H1 (cell line): ENCODE measurements around the gene DHRS4. TPM values are rescaled to one million over a fixed set of nuclear protein-coding genes. Genes with fewer than 3 reads are reported as not detected.

Experiments
- CTCF ChIA-PET: fragments of 300-600 bp; sonication (Branson Sonifier 250); formaldehyde crosslinking; loops from one replicate; lab custom pipeline; 2021; ENCODE audit not compliant: partially characterized antibody; lab: Charles Lee
- POLR2A ChIA-PET: fragments of 300-600 bp; sonication (Branson Sonifier 250); formaldehyde crosslinking; loops from one replicate; lab custom pipeline; 2021; ENCODE audit warnings: inconsistent platforms; ENCODE audit not compliant: partially characterized antibody; lab: Charles Lee
- DNase-seq, 2 experiments: peaks; one replicate each; pipeline versions ENCODE4 v3.0.0 to v3.0.0-alpha.2; 2010 to 2022; ENCODE audit warnings: low spot score in 2 of 2, low read depth in 1 of 2, mixed read lengths in 1 of 2
- FAIRE-seq: peaks from 2 replicates; lab custom pipeline; 2011; peaks lifted over from hg19 to GRCh38; lab: Jason Lieb, UNC
- H2AFZ ChIP-seq: 2 replicates; pipeline ENCODE4 v1.8.1; 2012; ENCODE audit warnings: low read length, inconsistent platforms
- H2AK5ac ChIP-seq: 2 replicates; pipeline ENCODE4 v1.6.1; 2013; ENCODE audit warnings: low read depth, low read length
- H2BK120ac ChIP-seq: replicated peaks from 2 replicates; pipeline ENCODE3; 2013; ENCODE audit warnings: low read depth, low read length, inconsistent platforms
- H2BK12ac ChIP-seq: 2 replicates; pipeline ENCODE4 v1.6.1; 2013; ENCODE audit warnings: low read depth, low read length
- H2BK15ac ChIP-seq: 2 replicates; pipeline ENCODE4 v1.6.1; 2013; ENCODE audit warnings: low read length
- H2BK20ac ChIP-seq: 2 replicates; pipeline ENCODE4 v1.6.1; 2013; ENCODE audit warnings: low read length
- H2BK5ac ChIP-seq: 2 replicates; pipeline ENCODE4 v1.6.1; 2013; ENCODE audit warnings: low read depth, low read length
- H3K14ac ChIP-seq: 2 replicates; pipeline ENCODE4 v1.6.1; 2013; ENCODE audit warnings: inconsistent platforms; ENCODE audit not compliant: insufficient read length
- H3K18ac ChIP-seq: 2 replicates; pipeline ENCODE4 v1.6.1; 2013; ENCODE audit warnings: low read length; ENCODE audit errors: extremely low read depth
- H3K23ac ChIP-seq: 2 replicates; pipeline ENCODE4 v1.6.1; 2013; ENCODE audit warnings: inconsistent platforms; ENCODE audit not compliant: insufficient read length
- H3K23me2 ChIP-seq: 2 replicates; pipeline ENCODE4 v1.6.1; 2013; ENCODE audit warnings: low read depth, low read length
- H3K27ac ChIP-seq: 2 replicates; pipeline ENCODE4 v1.6.1; 2011; ENCODE audit warnings: low read depth, low read length, inconsistent platforms
- H3K27me3 ChIP-seq, 4 experiments: replicated peaks in 1 of 4; 1 replicate in 1 of 4; 2 replicates in 3 of 4; pipeline versions ENCODE4 v1.6.1 to v1.8.1; 2011 to 2013; ENCODE audit warnings: low read length in 3 of 4, mild to moderate bottlenecking in 3 of 4, inconsistent platforms in 2 of 4, mixed read lengths in 2 of 4, moderate library complexity in 1 of 4; ENCODE audit not compliant: control insufficient read depth in 3 of 4, insufficient read depth in 3 of 4; ENCODE audit errors: extremely low read depth in 1 of 4
- H3K36me3 ChIP-seq, 4 experiments: 2 replicates each; pipeline versions ENCODE4 v1.6.1 to v1.8.1; 2011 to 2013; ENCODE audit warnings: mild to moderate bottlenecking in 4 of 4, low read length in 3 of 4, moderate library complexity in 2 of 4, control low read depth in 1 of 4, inconsistent platforms in 1 of 4; ENCODE audit not compliant: insufficient read depth in 4 of 4, control insufficient read depth in 2 of 4
- H3K4ac ChIP-seq: replicated peaks from 2 replicates; pipeline ENCODE3; 2013; ENCODE audit warnings: low read length, low read depth, mixed read lengths, inconsistent platforms; ENCODE audit not compliant: insufficient read length
- H3K4me1 ChIP-seq, 4 experiments: replicated peaks in 1 of 4; 1 replicate in 1 of 4; 2 replicates in 3 of 4; pipeline versions ENCODE4 v1.6.1 to v1.8.1; 2011 to 2013; ENCODE audit warnings: low read length in 3 of 4, inconsistent platforms in 2 of 4, mixed read lengths in 1 of 4; ENCODE audit not compliant: insufficient read depth in 4 of 4, control insufficient read depth in 3 of 4
- H3K4me2 ChIP-seq, 2 experiments: 2 replicates each; pipeline versions ENCODE4 v1.6.1 to v1.8.1; 2011 to 2013; ENCODE audit warnings: low read depth in 2 of 2, low read length in 2 of 2, control low read depth in 1 of 2, inconsistent platforms in 1 of 2, mild to moderate bottlenecking in 1 of 2; ENCODE audit not compliant: insufficient read depth in 1 of 2
- H3K4me3 ChIP-seq, 4 experiments: fragments of 200-600, 300-600 bp in 1 of 4; sonication (generic), shearing (Covaris generic), sonication (Bioruptor Twin) in 1 of 4; 2 replicates each; pipeline versions ENCODE4 v1.5.1 to v1.8.1; 2011 to 2016; ENCODE audit warnings: low read length in 4 of 4, low read depth in 3 of 4, control low read depth in 2 of 4, inconsistent platforms in 2 of 4, mild to moderate bottlenecking in 2 of 4, mixed read lengths in 1 of 4, moderate library complexity in 1 of 4; ENCODE audit not compliant: insufficient read depth in 2 of 4; ENCODE audit errors: extremely low read depth in 1 of 4
- H3K56ac ChIP-seq: replicated peaks from 2 replicates; pipeline ENCODE3; 2013; ENCODE audit warnings: low read depth, mild to moderate bottlenecking, mixed read lengths, low read length, inconsistent platforms; ENCODE audit not compliant: insufficient read length
- H3K79me1 ChIP-seq: 2 replicates; pipeline ENCODE4 v1.6.1; 2013; ENCODE audit warnings: low read depth, low read length, control low read depth
- H3K79me2 ChIP-seq, 2 experiments: 2 replicates each; pipeline versions ENCODE4 v1.6.1 to v1.8.1; 2012 to 2013; ENCODE audit warnings: low read length in 2 of 2, mild to moderate bottlenecking in 2 of 2, inconsistent platforms in 1 of 2; ENCODE audit not compliant: insufficient read depth in 2 of 2, control insufficient read depth in 1 of 2
- H3K9ac ChIP-seq, 4 experiments: replicated peaks in 1 of 4; 1 replicate in 1 of 4; 2 replicates in 3 of 4; pipeline versions ENCODE4 v1.6.1 to v1.8.1; 2011 to 2013; ENCODE audit warnings: low read depth in 3 of 4, low read length in 3 of 4, control low read depth in 2 of 4, mild to moderate bottlenecking in 2 of 4, moderate library complexity in 2 of 4, inconsistent platforms in 1 of 4; ENCODE audit errors: extremely low read depth in 1 of 4
- H3K9me3 ChIP-seq, 2 experiments: 2 replicates each; pipeline versions ENCODE4 v1.6.1 to v1.8.1; 2012 to 2013; ENCODE audit warnings: mild to moderate bottlenecking in 2 of 2, moderate library complexity in 2 of 2, control low read depth in 1 of 2, inconsistent platforms in 1 of 2, low read depth in 1 of 2, low read length in 1 of 2, mixed read lengths in 1 of 2; ENCODE audit not compliant: insufficient read depth in 2 of 2
- H4K20me1 ChIP-seq, 2 experiments: replicated peaks in 1 of 2; 2 replicates each; pipeline versions ENCODE3 to v1.8.1; 2011 to 2013; ENCODE audit warnings: inconsistent platforms in 2 of 2, low read length in 2 of 2, mild to moderate bottlenecking in 1 of 2; ENCODE audit not compliant: insufficient read depth in 2 of 2, control insufficient read depth in 1 of 2
- H4K5ac ChIP-seq: 2 replicates; pipeline ENCODE4 v1.6.1; 2013; ENCODE audit warnings: low read length, low read depth, mixed read lengths, inconsistent platforms; ENCODE audit not compliant: insufficient read length
- H4K8ac ChIP-seq: 2 replicates; pipeline ENCODE4 v1.8.0; 2013; ENCODE audit warnings: mild to moderate bottlenecking, moderate library complexity, low read length, inconsistent platforms; ENCODE audit not compliant: insufficient read depth; ENCODE audit errors: extremely low read depth
- H4K91ac ChIP-seq: replicated peaks from 2 replicates; pipeline ENCODE3; 2013; ENCODE audit warnings: low read length, mixed read lengths, inconsistent platforms; ENCODE audit not compliant: insufficient read length
- SIX5 ChIP-seq: IDR thresholded peaks from 2 replicates; pipeline ENCODE4 v1.6.1; 2011; ENCODE audit warnings: mild to moderate bottlenecking, low read depth, low read length
- USF2 ChIP-seq: IDR thresholded peaks from 2 replicates; pipeline ENCODE4 v1.6.1; 2011; ENCODE audit warnings: low read length, improper control_type of control experiment
- WGBS, 2 experiments: shearing (Covaris generic) in 1 of 2; methylation state at CpG; one replicate each; pipeline versions ENCODE4 v1.1.6 to v1.1.7; 2013 to 2015; ENCODE audit warnings: low lambda C conversion rate in 2 of 2, mixed read lengths in 2 of 2, inconsistent platforms in 1 of 2, low coverage in 1 of 2, missing lambda C conversion rate in 1 of 2; ENCODE audit not compliant: insufficient replicate concordance in 2 of 2, insufficient coverage in 1 of 2, insufficient read length in 1 of 2; ENCODE audit errors: extremely low coverage in 1 of 2, missing lambda C conversion rate in 1 of 2; 5-methylcytosine and 5-hydroxymethylcytosine counted together
- polyA plus RNA-seq, 7 experiments: library from polyadenylated mRNA; depleted of rRNA in 3 of 7; stranded (reverse) in 5 of 7; unstranded in 2 of 7; fragments of >200 nt in 5 of 7; fragments of 200-250 nt in 2 of 7; gene quantifications; 1 replicate in 5 of 7; 2 replicates in 1 of 7; 4 replicates in 1 of 7; pipeline versions ENCODE4 v1.2.1 to v1.2.3, GENCODE V29; 2011 to 2013; ENCODE audit warnings: missing spikeins in 2 of 7, mixed read lengths in 2 of 7
- total RNA-seq: library from RNA; stranded (reverse); fragmentation: NEBNext Ultra II Directional; extraction: Animal tissue kit (Norgen Biotek cat#: 25700); gene quantifications from 2 replicates; pipeline ENCODE4 v1.2.1, GENCODE V29; 2021
- TF ChIP-seq, protein P1 (sequence below): IDR thresholded peaks from 2 replicates; pipeline ENCODE4 v1.6.1; 2011; ENCODE audit warnings: low read depth, mild to moderate bottlenecking, low read length; ENCODE audit not compliant: insufficient read depth

DHRS4 gene
- total and polyA plus RNA-seq, 2 of the 8 experiments (the other 6 are each of a cell fraction or from before 2014, with no cell fraction given): 11.7 to 16.2 TPM

DNA sequence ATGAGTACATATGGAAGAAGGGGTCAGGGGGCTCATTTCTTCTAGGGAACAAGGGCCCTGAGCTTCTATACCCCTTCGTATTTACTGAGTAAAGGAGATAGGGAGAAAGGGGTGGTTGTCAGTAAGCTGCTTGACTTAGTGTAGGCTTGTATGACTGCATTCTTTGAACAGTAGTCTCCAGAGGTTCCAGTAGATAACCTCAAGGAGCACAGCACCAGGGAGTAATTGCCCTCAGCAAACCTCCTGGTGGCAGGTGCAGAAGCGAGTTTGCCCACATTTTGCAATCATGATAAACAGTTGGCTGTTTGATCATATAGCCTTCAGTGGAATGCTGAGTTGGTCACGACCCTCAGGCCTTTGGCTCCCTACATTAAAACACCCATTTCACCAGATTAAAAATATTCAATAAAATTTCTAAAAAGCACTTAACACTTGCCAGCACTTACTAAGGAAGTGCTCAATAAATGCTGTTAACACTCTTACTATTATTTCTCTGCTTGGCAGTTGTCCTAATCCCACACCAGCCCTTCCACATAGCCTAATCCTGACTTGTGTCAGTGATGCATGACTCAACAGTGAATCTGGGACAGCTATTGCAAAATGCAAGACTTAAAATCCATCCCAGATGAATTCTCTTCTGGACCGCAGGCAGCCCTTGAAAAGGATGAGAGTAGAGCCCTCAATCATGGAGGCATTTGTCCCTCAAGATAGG is 31.5 kb downstream of the DHRS4 start:
- Histone ChIP-seq H3K27ac (no peak overlapping the region), H3K4ac (no peak overlapping the region), H2AK5ac (no peak overlapping the region), H4K8ac (no peak overlapping the region), H3K14ac (no peak overlapping the region), H3K56ac (no peak overlapping the region), H3K23me2 (no peaks in the 10 kb centered on the region; the same call in 1 of the 2 replicates), H3K23ac (no peak overlapping the region), H3K9me3 (no peaks in the 10 kb centered on the region), H3K4me2 (no peak overlapping the region), H3K79me2 (no peaks in the 10 kb centered on the region), H3K4me3 (no peak overlapping the region), H2BK20ac (no peak overlapping the region), H3K9ac (no peak overlapping the region), H2BK15ac (no peak overlapping the region), H2AFZ (no peak overlapping the region), H2BK5ac (no peak overlapping the region), H4K91ac (no peak overlapping the region), H4K5ac (no peak overlapping the region), H3K18ac (no peak overlapping the region), H2BK12ac (no peak overlapping the region), H3K36me3 (no peaks in the 10 kb centered on the region), H3K27me3 (no peaks in the 10 kb centered on the region), H4K20me1 (no peaks in the 10 kb centered on the region), H3K4me1 (peaks cover 0 to 5% (median 5%) of the 10 kb centered on the region in 4 experiments; a peak in 4 of 7 replicates), H2BK120ac (no peak overlapping the region), H3K79me1 (no peaks in the 10 kb centered on the region)
- 84% methylated on average over 4 of the region's 4 CpGs; no CpG with 5 or more reads in 1 of the 2 experiments for WGBS, 2 experiments
- DNase-seq (no peak), FAIRE-seq (no peak)
- ChIA-PET CTCF (interaction anchor here (0.6 kb wide), 1 partner anchor 479 kb away, joined by 4 read pairs; no protein-coding TSS in a partner anchor), POLR2A (interaction anchor here (0.7 to 1.1 kb wide), 3 partner anchors 112 to 286 kb away, joined by 3 to 4 read pairs (median 3); partner anchors contain the start of gene RABGGTA)
- TF ChIP-seq SIX5: no peak
- TF ChIP-seq, protein P1, sequence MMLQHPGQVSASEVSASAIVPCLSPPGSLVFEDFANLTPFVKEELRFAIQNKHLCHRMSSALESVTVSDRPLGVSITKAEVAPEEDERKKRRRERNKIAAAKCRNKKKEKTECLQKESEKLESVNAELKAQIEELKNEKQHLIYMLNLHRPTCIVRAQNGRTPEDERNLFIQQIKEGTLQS: no peak
- TF ChIP-seq USF2: no peak
